IMR-90 (cell line): ENCODE results near the gene ARHGAP10. TPM values are rescaled to one million over a fixed set of nuclear protein-coding genes. Genes with fewer than 3 reads are reported as not detected.

ENCODE experiments used
- ATAC-seq: fragments of 200-7000 bp; cut with Tn5 transposase; 2 replicates; pipeline ENCODE4 v1.9.1; 2020; ENCODE audit warnings: low read depth, mild to moderate bottlenecking, moderate library complexity
- BruUV-seq: library from RNA; stranded (reverse); fragments of 400-500 nt; replicated peaks from 2 replicates; lab custom pipeline; 2021; lab: Mats Ljungman, UMichigan
- CTCF ChIA-PET: fragments of 300-600 bp; formaldehyde crosslinking; extraction: SDS; loops from one replicate; lab custom pipeline; 2021; ENCODE audit warnings: antibody characterized with exemption; lab: Yijun Ruan, JAX
- POLR2A ChIA-PET: fragments of 300-600 bp; sonication (Branson Sonifier 250); formaldehyde crosslinking; loops from one replicate; lab custom pipeline; 2022; ENCODE audit warnings: antibody characterized with exemption; ENCODE audit not compliant: unreplicated experiment; lab: Charles Lee
- DNase-seq: peaks from one replicate; pipeline ENCODE4 v3.0.0; 2013
- H2AFZ ChIP-seq: replicated peaks from 2 replicates; pipeline ENCODE3; 2013; ENCODE audit warnings: low read length, mild to moderate bottlenecking; ENCODE audit not compliant: poor library complexity
- H2AK5ac ChIP-seq: 2 replicates; pipeline ENCODE4 v1.6.1; 2013; ENCODE audit warnings: low read depth, low read length, inconsistent platforms
- H2AK9ac ChIP-seq: replicated peaks from 2 replicates; pipeline ENCODE3; 2013; ENCODE audit warnings: mild to moderate bottlenecking, low read depth, low read length, moderate library complexity; ENCODE audit not compliant: poor library complexity
- H2BK120ac ChIP-seq: 2 replicates; pipeline ENCODE4 v1.6.1; 2013; ENCODE audit warnings: low read depth, low read length, inconsistent platforms
- H2BK15ac ChIP-seq: 3 replicates; pipeline ENCODE4 v1.6.1; 2013; ENCODE audit warnings: low read depth, low read length, inconsistent platforms
- H2BK20ac ChIP-seq: 2 replicates; pipeline ENCODE4 v1.6.1; 2013; ENCODE audit warnings: low read depth, mild to moderate bottlenecking, inconsistent platforms, low read length, moderate library complexity
- H2BK5ac ChIP-seq: 2 replicates; pipeline ENCODE4 v1.6.1; 2013; ENCODE audit warnings: mild to moderate bottlenecking, low read depth, low read length, inconsistent platforms; ENCODE audit not compliant: poor library complexity, severe bottlenecking
- H3K14ac ChIP-seq: replicated peaks from 2 replicates; pipeline ENCODE4 v1.6.1; 2013; ENCODE audit warnings: low read depth, low read length, inconsistent platforms
- H3K18ac ChIP-seq: 2 replicates; pipeline ENCODE4 v1.6.1; 2013; ENCODE audit warnings: low read depth, low read length, control low read depth
- H3K23ac ChIP-seq: 2 replicates; pipeline ENCODE4 v1.6.1; 2013; ENCODE audit warnings: low read depth, low read length, inconsistent platforms
- H3K27ac ChIP-seq: 2 replicates; pipeline ENCODE4 v1.5.1; 2013; ENCODE audit warnings: mild to moderate bottlenecking, control low read depth, low read length; ENCODE audit not compliant: insufficient read depth
- H3K27me3 ChIP-seq: 2 replicates; pipeline ENCODE4 v1.6.1; 2013; ENCODE audit warnings: low read length; ENCODE audit not compliant: control insufficient read depth, insufficient read depth
- H3K36me3 ChIP-seq: 2 replicates; pipeline ENCODE4 v1.6.1; 2013; ENCODE audit warnings: low read length, mixed read lengths; ENCODE audit not compliant: control insufficient read depth, insufficient read depth
- H3K4ac ChIP-seq: 2 replicates; pipeline ENCODE4 v1.6.1; 2013; ENCODE audit warnings: low read depth, low read length, inconsistent platforms
- H3K4me1 ChIP-seq: 2 replicates; pipeline ENCODE4 v1.6.1; 2013; ENCODE audit warnings: low read length, mixed read lengths; ENCODE audit not compliant: control insufficient read depth, insufficient read depth
- H3K4me2 ChIP-seq: 2 replicates; pipeline ENCODE4 v1.6.1; 2013; ENCODE audit warnings: low read depth, mild to moderate bottlenecking, control low read depth, low read length, moderate library complexity
- H3K4me3 ChIP-seq: 2 replicates; pipeline ENCODE4 v1.5.1; 2013; ENCODE audit warnings: low read depth, mild to moderate bottlenecking, control low read depth, low read length, moderate library complexity; ENCODE audit not compliant: insufficient read depth
- H3K56ac ChIP-seq: 2 replicates; pipeline ENCODE4 v1.6.1; 2013; ENCODE audit warnings: low read length, inconsistent platforms; ENCODE audit not compliant: insufficient read depth; ENCODE audit errors: extremely low read depth
- H3K79me1 ChIP-seq, 2 experiments: 2 replicates each; pipeline ENCODE4 v1.6.1; 2013; ENCODE audit warnings: low read length in 2 of 2, inconsistent platforms in 1 of 2, low read depth in 1 of 2
- H3K9ac ChIP-seq: 2 replicates; pipeline ENCODE4 v1.6.1; 2013; ENCODE audit warnings: low read depth, low read length, control low read depth
- H3K9me1 ChIP-seq: 2 replicates; pipeline ENCODE4 v1.6.1; 2013; ENCODE audit warnings: low read length, inconsistent platforms; ENCODE audit not compliant: insufficient read depth
- H3K9me3 ChIP-seq: 2 replicates; pipeline ENCODE4 v1.6.1; 2013; ENCODE audit warnings: low read length; ENCODE audit not compliant: control insufficient read depth, insufficient read depth
- H4K20me1 ChIP-seq: 2 replicates; pipeline ENCODE4 v1.6.1; 2013; ENCODE audit warnings: low read length, inconsistent platforms; ENCODE audit not compliant: insufficient read depth
- H4K5ac ChIP-seq: 2 replicates; pipeline ENCODE4 v1.6.1; 2013; ENCODE audit warnings: mild to moderate bottlenecking, low read depth, low read length, control low read depth
- H4K8ac ChIP-seq, 2 experiments: 2 replicates each; pipeline ENCODE4 v1.6.1; 2013; ENCODE audit warnings: low read depth in 2 of 2, low read length in 2 of 2, control low read depth in 1 of 2, inconsistent platforms in 1 of 2
- H4K91ac ChIP-seq: 2 replicates; pipeline ENCODE4 v1.6.1; 2013; ENCODE audit warnings: low read depth, low read length, inconsistent platforms; ENCODE audit not compliant: insufficient read depth
- BHLHE40 ChIP-seq: fragments of 150-350 bp; IDR thresholded peaks from 2 replicates; pipeline ENCODE4 v1.6.1; 2016; ENCODE audit warnings: mild to moderate bottlenecking, low read depth, low read length
- CEBPB ChIP-seq: IDR thresholded peaks from 2 replicates; pipeline ENCODE4 v1.6.1; 2012; ENCODE audit warnings: low read depth, low read length, improper control_type of control experiment
- FOS ChIP-seq: fragments of 150-350 bp; IDR thresholded peaks from 2 replicates; pipeline ENCODE4 v1.6.1; 2016; ENCODE audit warnings: low read depth, low read length
- MAFK ChIP-seq: IDR thresholded peaks from 2 replicates; pipeline ENCODE4 v1.6.1; 2012; ENCODE audit warnings: low read depth, low read length, improper control_type of control experiment
- MXI1 ChIP-seq: IDR thresholded peaks from 2 replicates; pipeline ENCODE4 v1.6.1; 2012; ENCODE audit warnings: low read depth, mild to moderate bottlenecking, low read length, moderate library complexity, borderline replicate concordance
- NFE2L2 ChIP-seq: fragments of 150-350 bp; IDR thresholded peaks from 2 replicates; pipeline ENCODE4 v1.6.1; 2016; ENCODE audit warnings: low read depth, mild to moderate bottlenecking, low read length
- RFX5 ChIP-seq: IDR thresholded peaks from 2 replicates; pipeline ENCODE4 v1.8.0; 2012; ENCODE audit warnings: low read depth, mild to moderate bottlenecking, low read length, moderate library complexity
- SMC3 ChIP-seq: fragments of 150-350 bp; IDR thresholded peaks from 2 replicates; pipeline ENCODE4 v1.6.1; 2016; ENCODE audit warnings: low read depth, mild to moderate bottlenecking, antibody characterized with exemption, low read length, moderate library complexity
- USF2 ChIP-seq: fragments of 150-350 bp; IDR thresholded peaks from 2 replicates; pipeline ENCODE4 v1.6.1; 2017; ENCODE audit warnings: mild to moderate bottlenecking, antibody characterized with exemption, low read length, low read depth
- WGBS, 2 experiments: methylation state at CpG; one replicate each; pipeline versions ENCODE4 v1.1.5 to v1.1.7; 2013; ENCODE audit warnings: missing lambda C conversion rate in 2 of 2; ENCODE audit not compliant: insufficient read length in 1 of 2; ENCODE audit errors: extremely low coverage in 2 of 2; 5-methylcytosine and 5-hydroxymethylcytosine counted together
- dilution Hi-C: fragments of 300-500 bp; cut with HindIII; formaldehyde crosslinking; loops from one replicate; pipeline ENCODE4 v1.14.3; 2018; ENCODE audit warnings: low sequenced_read_pairs; ENCODE audit not compliant: unreplicated experiment
- in situ Hi-C: fragments of 300-500 bp; cut with MboI; formaldehyde crosslinking; loops from 3 replicates; pipeline ENCODE4 v1.14.3; 2019; ENCODE audit warnings: low sequenced_read_pairs, inconsistent platforms, mixed read lengths
- intact Hi-C: fragments of 100-400 bp; cut with micrococcal nuclease; formaldehyde crosslinking; loops from 2 replicates; pipeline ENCODE4 v1.10.0; 2022
- polyA plus RNA-seq, 3 experiments: library from polyadenylated mRNA; depleted of rRNA; stranded (reverse); fragments of >200 nt; gene quantifications; 2 replicates each; pipeline ENCODE4 v1.2.3, GENCODE V29; 2012; ENCODE audit warnings: low replicate concordance in 1 of 3
- total RNA-seq: library from RNA; depleted of rRNA; stranded (reverse); fragments of >200 nt; gene quantifications from 2 replicates; pipeline ENCODE4 v1.2.3, GENCODE V29; 2012
- TF ChIP-seq, protein P1 (sequence below): fragments of 150-350 bp; IDR thresholded peaks from 2 replicates; pipeline ENCODE4 v1.6.1; 2016; ENCODE audit warnings: low read depth, mild to moderate bottlenecking, low read length, moderate library complexity, borderline replicate concordance
- TF ChIP-seq, protein P2 (sequence below): conservative IDR thresholded peaks from 2 replicates; pipeline ENCODE4 v1.5.1; 2012; ENCODE audit warnings: mild to moderate bottlenecking, low read depth, low read length, improper control_type of control experiment

The ARHGAP10 gene
- total and polyA plus RNA-seq, 2 of the 4 experiments (the other 2 are of a cell fraction), result 27.1 to 29.4 TPM

DNA sequence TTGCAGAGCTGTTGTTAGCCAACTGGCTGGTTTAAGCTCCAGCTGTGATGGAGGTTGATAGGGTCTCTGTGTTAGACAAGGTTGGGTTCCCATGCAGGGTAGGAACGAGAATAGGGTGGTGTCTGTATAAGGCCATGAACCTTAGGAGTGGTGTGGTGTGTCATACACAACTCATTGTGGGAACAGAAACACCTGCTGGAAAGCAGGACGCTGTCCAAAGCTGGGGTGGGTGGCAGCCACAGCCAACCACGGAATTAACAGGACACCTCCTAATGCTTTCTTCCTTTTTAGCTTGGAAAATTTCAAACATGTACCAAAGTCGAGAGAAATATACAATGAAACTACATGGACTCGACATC is 94.4 kb downstream of the ARHGAP10 start:
- H2AK9ac ChIP-seq, result no peak overlapping the region
- H4K91ac ChIP-seq, result no peak overlapping the region
- in situ Hi-C loops, result no loop called here
- peaks cover 40 to 73% of the 10 kb centered on the region in 2 experiments for H3K79me1 ChIP-seq
- no peak overlapping the region for H3K18ac ChIP-seq
- no peak overlapping the region for H3K9ac ChIP-seq
- H2AFZ ChIP-seq, result no peak overlapping the region
- H3K56ac ChIP-seq, result no peak overlapping the region
- dilution Hi-C loops, result no loop called here
- H3K4me3 ChIP-seq, result no peak overlapping the region
- no peaks in the 10 kb centered on the region for H3K9me3 ChIP-seq
- no TSS peak for BruUV-seq
- H2BK120ac ChIP-seq, result no peak overlapping the region
- peaks cover 2% of the 10 kb centered on the region; the same call in 1 of the 2 replicates for H4K20me1 ChIP-seq
- no peak overlapping the region for H4K8ac ChIP-seq
- H3K4me2 ChIP-seq, result no peak overlapping the region
- no peak overlapping the region for H2BK15ac ChIP-seq
- H2BK5ac ChIP-seq, result no peak overlapping the region
- no peak overlapping the region for H4K5ac ChIP-seq
- peaks cover 27% of the 10 kb centered on the region for H3K9me1 ChIP-seq
- ATAC-seq, result no peak
- peaks cover 9% of the 10 kb centered on the region for H3K36me3 ChIP-seq
- DNase-seq, result no peak
- 98% methylated on average over 4 of the region's 5 CpGs; no CpG with 5 or more reads in 1 of the 2 experiments for WGBS, 2 experiments
- H3K23ac ChIP-seq, result no peak overlapping the region
- H3K27ac ChIP-seq, result no peak overlapping the region
- no peaks in the 10 kb centered on the region for H3K27me3 ChIP-seq
- H3K14ac ChIP-seq, result no peak overlapping the region
- ChIA-PET POLR2A (no interaction called here), CTCF (no interaction called here)
- H2AK5ac ChIP-seq, result 0 out of 2 replicates have a peak overlapping the region, but pooled peaks have one; percentile 16
- no peak overlapping the region for H2BK20ac ChIP-seq
- peaks cover 23% of the 10 kb centered on the region for H3K4me1 ChIP-seq
- intact Hi-C loops, result no loop called here
- no peak for TF ChIP-seq BHLHE40
- TF ChIP-seq CEBPB, result no peak
- no peak for TF ChIP-seq MXI1
- TF ChIP-seq MAFK, result no peak
- TF ChIP-seq, protein P1, sequence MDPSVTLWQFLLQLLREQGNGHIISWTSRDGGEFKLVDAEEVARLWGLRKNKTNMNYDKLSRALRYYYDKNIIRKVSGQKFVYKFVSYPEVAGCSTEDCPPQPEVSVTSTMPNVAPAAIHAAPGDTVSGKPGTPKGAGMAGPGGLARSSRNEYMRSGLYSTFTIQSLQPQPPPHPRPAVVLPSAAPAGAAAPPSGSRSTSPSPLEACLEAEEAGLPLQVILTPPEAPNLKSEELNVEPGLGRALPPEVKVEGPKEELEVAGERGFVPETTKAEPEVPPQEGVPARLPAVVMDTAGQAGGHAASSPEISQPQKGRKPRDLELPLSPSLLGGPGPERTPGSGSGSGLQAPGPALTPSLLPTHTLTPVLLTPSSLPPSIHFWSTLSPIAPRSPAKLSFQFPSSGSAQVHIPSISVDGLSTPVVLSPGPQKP, result no peak
- TF ChIP-seq RFX5, result no peak
- TF ChIP-seq, protein P2, sequence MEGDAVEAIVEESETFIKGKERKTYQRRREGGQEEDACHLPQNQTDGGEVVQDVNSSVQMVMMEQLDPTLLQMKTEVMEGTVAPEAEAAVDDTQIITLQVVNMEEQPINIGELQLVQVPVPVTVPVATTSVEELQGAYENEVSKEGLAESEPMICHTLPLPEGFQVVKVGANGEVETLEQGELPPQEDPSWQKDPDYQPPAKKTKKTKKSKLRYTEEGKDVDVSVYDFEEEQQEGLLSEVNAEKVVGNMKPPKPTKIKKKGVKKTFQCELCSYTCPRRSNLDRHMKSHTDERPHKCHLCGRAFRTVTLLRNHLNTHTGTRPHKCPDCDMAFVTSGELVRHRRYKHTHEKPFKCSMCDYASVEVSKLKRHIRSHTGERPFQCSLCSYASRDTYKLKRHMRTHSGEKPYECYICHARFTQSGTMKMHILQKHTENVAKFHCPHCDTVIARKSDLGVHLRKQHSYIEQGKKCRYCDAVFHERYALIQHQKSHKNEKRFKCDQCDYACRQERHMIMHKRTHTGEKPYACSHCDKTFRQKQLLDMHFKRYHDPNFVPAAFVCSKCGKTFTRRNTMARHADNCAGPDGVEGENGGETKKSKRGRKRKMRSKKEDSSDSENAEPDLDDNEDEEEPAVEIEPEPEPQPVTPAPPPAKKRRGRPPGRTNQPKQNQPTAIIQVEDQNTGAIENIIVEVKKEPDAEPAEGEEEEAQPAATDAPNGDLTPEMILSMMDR, result no peak
- TF ChIP-seq FOS, result no peak
- no peak for TF ChIP-seq NFE2L2
- no peak for TF ChIP-seq USF2
- TF ChIP-seq SMC3, result no peak
- H3K4ac ChIP-seq, result no peak overlapping the region
